DOHH2 (cell line): ENCODE measurements around the gene HCFC1R1.
A peak's percentile ranks its signal among the peaks of the same experiment; 100 is the strongest.

ENCODE experiments used
- H3F3A ChIP-seq: fragments of 200-600 bp; sonication (generic), shearing (Covaris generic); 2 replicates; pipeline ENCODE4 v1.6.0; 2016; ENCODE audit warnings: antibody characterized with exemption, mild to moderate bottlenecking; ENCODE audit not compliant: control insufficient read depth, insufficient read depth
- H3K27ac ChIP-seq: fragments of 200-600 bp; sonication (generic); 2 replicates; pipeline ENCODE4 v1.5.1; 2014; ENCODE audit warnings: low read depth, mild to moderate bottlenecking, low read length, moderate library complexity
- H3K27me3 ChIP-seq: fragments of 200-600 bp; sonication (generic); 2 replicates; pipeline ENCODE4 v1.6.1; 2014; ENCODE audit warnings: mild to moderate bottlenecking, low read length, mixed read lengths; ENCODE audit not compliant: control insufficient read depth
- H3K36me3 ChIP-seq: fragments of 200-600 bp; sonication (generic); 2 replicates; pipeline ENCODE4 v1.6.1; 2014; ENCODE audit warnings: mild to moderate bottlenecking, low read length, moderate library complexity, mixed read lengths; ENCODE audit not compliant: control insufficient read depth
- H3K4me1 ChIP-seq: fragments of 200-600 bp; sonication (generic); 2 replicates; pipeline ENCODE4 v1.6.1; 2014; ENCODE audit warnings: mild to moderate bottlenecking, low read length, mixed read lengths; ENCODE audit not compliant: control insufficient read depth
- H3K4me2 ChIP-seq: fragments of 200-600 bp; sonication (generic); 2 replicates; pipeline ENCODE4 v1.6.0; 2014; ENCODE audit warnings: mild to moderate bottlenecking, low read length, moderate library complexity
- H3K4me3 ChIP-seq: fragments of 200-600 bp; sonication (generic); 2 replicates; pipeline ENCODE4 v1.5.1; 2014; ENCODE audit warnings: mild to moderate bottlenecking, low read length, mixed read lengths
- H3K79me2 ChIP-seq: fragments of 200-600 bp; sonication (generic); 2 replicates; pipeline ENCODE4 v1.6.1; 2014; ENCODE audit warnings: mild to moderate bottlenecking, low read length, mixed read lengths; ENCODE audit not compliant: control insufficient read depth
- H3K9me2 ChIP-seq: fragments of 200-600 bp; sonication (generic); replicated peaks from 2 replicates; pipeline ENCODE4 v1.6.1; 2014; ENCODE audit warnings: mild to moderate bottlenecking, low read length, mixed read lengths; ENCODE audit not compliant: control insufficient read depth
- H3K9me3 ChIP-seq: fragments of 200-600 bp; sonication (generic); 2 replicates; pipeline ENCODE4 v1.6.1; 2014; ENCODE audit warnings: antibody characterized with exemption, low read length, mixed read lengths; ENCODE audit not compliant: control insufficient read depth, insufficient read depth
- H4K20me1 ChIP-seq: fragments of 200-600 bp; sonication (generic); 2 replicates; pipeline ENCODE4 v1.6.0; 2014; ENCODE audit warnings: low read depth, mild to moderate bottlenecking, antibody characterized with exemption, low read length, moderate library complexity; ENCODE audit not compliant: control insufficient read depth, insufficient read depth
- CTCF ChIP-seq: fragments of 200-600 bp; sonication (generic); IDR thresholded peaks from one replicate; pipeline ENCODE4 v1.5.1; 2014; ENCODE audit warnings: antibody characterized with exemption, mild to moderate bottlenecking, low read depth, low read length; ENCODE audit not compliant: poor library complexity, severe bottlenecking
- EZH2phosphoT487 ChIP-seq: fragments of 200-600 bp; sonication (generic); IDR thresholded peaks from 2 replicates; pipeline ENCODE4 v1.6.1; 2017; ENCODE audit warnings: borderline replicate concordance, mild to moderate bottlenecking, antibody characterized with exemption, low read length, moderate library complexity, mixed read lengths

The HCFC1R1 gene

GRCh38 chr16:3004319-3004718 lies 19.4 kb downstream of the HCFC1R1 start:
- peaks cover 45% of the 10 kb centered on the region for H3K27me3 ChIP-seq
- no peak overlapping the region for H3K27ac ChIP-seq
- no peaks in the 10 kb centered on the region for H3K79me2 ChIP-seq
- H3K9me3 ChIP-seq: no peaks in the 10 kb centered on the region
- H3F3A ChIP-seq: no peaks in the 10 kb centered on the region
- no peak overlapping the region for H3K4me2 ChIP-seq
- TF ChIP-seq CTCF (no peak), EZH2phosphoT487 (no peak)
- H3K9me2 ChIP-seq: no peaks in the 10 kb centered on the region
- no peaks in the 10 kb centered on the region for H3K36me3 ChIP-seq
- H4K20me1 ChIP-seq: no peaks in the 10 kb centered on the region
- H3K4me1 ChIP-seq: peaks cover 21% of the 10 kb centered on the region
- H3K4me3 ChIP-seq: no peak overlapping the region

GRCh38 chr16:3003582-3004270 lies 20.0 kb downstream of the HCFC1R1 start:
- peaks cover 21% of the 10 kb centered on the region for H3K4me1 ChIP-seq
- peaks cover 47% of the 10 kb centered on the region for H3K27me3 ChIP-seq
- H3K9me2 ChIP-seq: no peaks in the 10 kb centered on the region
- peak overlapping the region; percentile 31 for H3K4me2 ChIP-seq
- peak overlapping the region; percentile 42 for H3K4me3 ChIP-seq
- no peaks in the 10 kb centered on the region for H3K79me2 ChIP-seq
- no peaks in the 10 kb centered on the region for H4K20me1 ChIP-seq
- no peaks in the 10 kb centered on the region for H3F3A ChIP-seq
- H3K9me3 ChIP-seq: no peaks in the 10 kb centered on the region
- H3K27ac ChIP-seq: no peak overlapping the region
- H3K36me3 ChIP-seq: no peaks in the 10 kb centered on the region
- TF ChIP-seq CTCF: peak; percentile 72
- no peak for TF ChIP-seq EZH2phosphoT487

- Histone ChIP-seq H3K36me3 (no peaks in the 10 kb centered on the region), H3K4me1 (peaks cover 4% of the 10 kb centered on the region; the same call in 1 of the 2 replicates), H3K4me2 (no peak overlapping the region), H3K27ac (no peak overlapping the region), H3K9me3 (no peaks in the 10 kb centered on the region), H3K4me3 (no peak overlapping the region), H3K9me2 (no peaks in the 10 kb centered on the region), H3F3A (no peaks in the 10 kb centered on the region), H3K79me2 (no peaks in the 10 kb centered on the region), H4K20me1 (no peaks in the 10 kb centered on the region), H3K27me3 (peaks cover 42% of the 10 kb centered on the region)
- TF ChIP-seq EZH2phosphoT487 (no peak), CTCF (no peak)
Observed at GRCh38 chr16:3001316-3001715, 22.4 kb downstream of the HCFC1R1 start.
